Sigmoid colon (tissue), 4 donors: Measurements from ENCODE around the gene NHERF2.

ENCODE experiments used
- CTCF ChIP-seq, 4 experiments: fragments of 450-650 bp in 3 of 4; fragments of 200-600 bp in 1 of 4; IDR thresholded peaks; one replicate each; pipeline ENCODE4 v1.5.1; 2016 to 2019; ENCODE audit warnings: antibody characterized with exemption in 4 of 4, mild to moderate bottlenecking in 3 of 4, moderate library complexity in 2 of 4
- EP300 ChIP-seq, 4 donors: sonication (generic); formaldehyde crosslinking; IDR thresholded peaks; one replicate each; pipeline ENCODE4 v1.6.1; 2017; ENCODE audit warnings: antibody characterized with exemption in 4 of 4
- POLR2A ChIP-seq, 2 donors: fragments of 450-650 bp; IDR thresholded peaks; one replicate each; pipeline ENCODE4 v1.6.1; 2016; ENCODE audit warnings: antibody characterized with exemption in 2 of 2, mild to moderate bottlenecking in 2 of 2, moderate library complexity in 2 of 2
- POLR2AphosphoS5 ChIP-seq, 4 donors: sonication (generic); formaldehyde crosslinking; IDR thresholded peaks; one replicate each; pipeline ENCODE4 v1.6.1; 2017; ENCODE audit warnings: antibody characterized with exemption in 4 of 4

GRCh38 chr16:2074071-2074470, 47.4 kb downstream of the NHERF2 start:
- no peak for TF ChIP-seq CTCF (IDR thresholded peaks at IDR 0.05)
- no peak for TF ChIP-seq POLR2A (IDR thresholded peaks at IDR 0.05)
- no peak for TF ChIP-seq POLR2AphosphoS5 (IDR thresholded peaks at IDR 0.05)
- no peak for TF ChIP-seq EP300 (IDR thresholded peaks at IDR 0.05)
